ENCODE results near the gene CDH4.

Gene CDH4

DNA sequence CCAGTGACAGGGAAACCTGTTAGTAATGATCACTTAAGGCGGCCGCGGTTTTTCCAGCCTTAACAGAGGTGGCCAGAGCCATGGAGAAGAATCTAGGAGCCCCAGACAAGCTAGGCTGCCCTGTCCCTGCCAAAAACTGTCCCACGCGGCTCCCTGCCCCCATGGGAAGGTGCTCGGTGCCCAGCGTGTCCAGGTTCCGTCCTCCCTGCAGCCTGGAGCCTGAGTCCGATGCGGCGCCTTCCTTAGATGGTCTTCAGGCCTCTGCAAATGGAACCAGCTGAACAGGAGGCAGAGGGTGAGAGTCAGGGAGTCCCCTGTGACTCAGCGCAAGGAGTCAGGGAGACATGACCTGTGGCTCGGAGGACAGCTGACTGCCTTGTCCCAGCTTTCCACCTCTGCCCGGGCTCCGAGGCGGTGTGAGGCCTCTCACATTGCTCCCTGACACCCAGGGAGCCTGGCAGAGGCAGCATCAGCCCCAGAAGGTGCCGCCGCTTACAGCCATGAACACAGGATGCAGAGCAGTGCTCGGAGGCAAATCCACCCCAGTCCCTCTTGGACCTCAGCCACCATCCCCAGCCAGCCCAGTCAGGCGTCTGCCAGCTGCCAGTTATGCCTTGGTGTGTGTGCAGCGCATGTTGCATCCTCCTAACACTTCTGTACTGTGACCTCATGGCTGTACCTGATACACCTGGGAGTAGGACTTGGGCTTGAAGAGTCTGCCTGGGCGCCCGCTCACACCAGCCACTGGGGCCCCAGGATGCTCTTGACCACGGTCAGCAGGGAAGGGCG, 377.7 kb downstream of the CDH4 start:
- Histone ChIP-seq H4K91ac (ENCODE audit: low read depth, low read length, poor library complexity) (peak overlapping the region; percentile 22), H2AFZ (ENCODE audit: low read length) (no peak overlapping the region), H3K9me3 (replicated peaks in 1 of 2; ENCODE audit: control insufficient read depth in 2 of 2, insufficient read depth in 1 of 2, low read depth in 1 of 2, low read length in 2 of 2) (no peaks in the 10 kb centered on the region), H3K14ac (ENCODE audit: low read length) (peak overlapping the region; percentile 39), H3K18ac (ENCODE audit: low read length) (peak overlapping the region; percentile 91), H3K4me2 (ENCODE audit: insufficient read depth, low read length, poor library complexity, severe bottlenecking) (no peak overlapping the region), H3K27me3 (ENCODE audit: control insufficient read depth in 3 of 3, insufficient read depth in 3 of 3, low read depth in 1 of 3, low read length in 3 of 3) (no peaks in the 10 kb centered on the region), H3K27ac (replicated peaks; ENCODE audit: low read length) (no peak overlapping the region), H2BK15ac (ENCODE audit: low read length) (peak overlapping the region; percentile 74), H3K4ac (ENCODE audit: low read length) (no peak overlapping the region), H2BK12ac (ENCODE audit: low read length) (no peak overlapping the region), H2AK5ac (ENCODE audit: low read depth, low read length) (peak overlapping the region; percentile 73), H3K23ac (ENCODE audit: low read depth, low read length, poor library complexity) (peak overlapping the region; percentile 68), H3K9ac (ENCODE audit: low read depth, low read length, poor library complexity) (peak overlapping the region; percentile 61), H3K4me3 (ENCODE audit: low read length in 2 of 2) (no peak overlapping the region), H3K36me3 (replicated peaks in 1 of 2; ENCODE audit: control insufficient read depth in 2 of 2, insufficient read depth in 2 of 2, low read length in 2 of 2) (peaks cover 0 to 1% of the 10 kb centered on the region in 2 donors), H3K4me1 (ENCODE audit: control insufficient read depth in 2 of 2, insufficient read depth in 1 of 2, low read depth in 1 of 2, low read length in 2 of 2) (peaks cover 9 to 16% of the 10 kb centered on the region in 2 donors), H4K8ac (ENCODE audit: low read depth, low read length) (no peak overlapping the region), H2BK5ac (ENCODE audit: low read length) (peak overlapping the region; percentile 50), H2BK120ac (ENCODE audit: low read depth, low read length) (no peak overlapping the region), H3K79me1 (ENCODE audit: low read depth, low read length) (peaks cover 2% of the 10 kb centered on the region)
- no peak for DNase-seq (ENCODE audit: low spot score)
- WGBS, 2 donors (ENCODE audit: extremely low coverage in 2 of 2, insufficient read length in 2 of 2, insufficient replicate concordance in 1 of 2) = no CpG with 5 or more reads among the region's 25 CpGs

GRCh38 chr20:61630391-61630650, 378.3 kb downstream of the CDH4 start:
- Histone ChIP-seq H3K4me3 (ENCODE audit: low read length in 2 of 2) (no peak overlapping the region), H2AFZ (ENCODE audit: low read length) (no peak overlapping the region), H3K23ac (ENCODE audit: low read depth, low read length, poor library complexity) (no peak overlapping the region), H3K36me3 (replicated peaks in 1 of 2; ENCODE audit: control insufficient read depth in 2 of 2, insufficient read depth in 2 of 2, low read length in 2 of 2) (peaks cover 0 to 1% of the 10 kb centered on the region in 2 donors), H2BK120ac (ENCODE audit: low read depth, low read length) (no peak overlapping the region), H3K14ac (ENCODE audit: low read length) (no peak overlapping the region), H4K8ac (ENCODE audit: low read depth, low read length) (no peak overlapping the region), H4K91ac (ENCODE audit: low read depth, low read length, poor library complexity) (peak overlapping the region; percentile 22), H3K27ac (replicated peaks; ENCODE audit: low read length) (no peak overlapping the region), H3K27me3 (ENCODE audit: control insufficient read depth in 3 of 3, insufficient read depth in 3 of 3, low read depth in 1 of 3, low read length in 3 of 3) (no peaks in the 10 kb centered on the region), H3K4me1 (ENCODE audit: control insufficient read depth in 2 of 2, insufficient read depth in 1 of 2, low read depth in 1 of 2, low read length in 2 of 2) (peaks cover 9 to 16% of the 10 kb centered on the region in 2 donors), H3K18ac (ENCODE audit: low read length) (peak overlapping the region; percentile 72), H3K79me1 (ENCODE audit: low read depth, low read length) (peaks cover 2% of the 10 kb centered on the region), H3K4ac (ENCODE audit: low read length) (no peak overlapping the region), H2BK15ac (ENCODE audit: low read length) (peak overlapping the region; percentile 74), H2BK12ac (ENCODE audit: low read length) (peak overlapping the region; percentile 35), H3K9ac (ENCODE audit: low read depth, low read length, poor library complexity) (peak overlapping the region; percentile 61), H2BK5ac (ENCODE audit: low read length) (peak overlapping the region; percentile 50), H3K9me3 (replicated peaks in 1 of 2; ENCODE audit: control insufficient read depth in 2 of 2, insufficient read depth in 1 of 2, low read depth in 1 of 2, low read length in 2 of 2) (no peaks in the 10 kb centered on the region), H3K4me2 (ENCODE audit: insufficient read depth, low read length, poor library complexity, severe bottlenecking) (no peak overlapping the region), H2AK5ac (ENCODE audit: low read depth, low read length) (peak overlapping the region; percentile 73)
- WGBS, 2 donors (ENCODE audit: extremely low coverage in 2 of 2, insufficient read length in 2 of 2, insufficient replicate concordance in 1 of 2) = no CpG with 5 or more reads among the region's 5 CpGs
- no peak for DNase-seq (ENCODE audit: low spot score)

GRCh38 chr20:61630816-61631215, 378.8 kb downstream of the CDH4 start:
- H2BK12ac ChIP-seq (ENCODE audit: low read length) = no peak overlapping the region
- no peak for DNase-seq (ENCODE audit: low spot score)
- no peak overlapping the region for H2BK120ac ChIP-seq (ENCODE audit: low read depth, low read length)
- no peak overlapping the region for H3K4me2 ChIP-seq (ENCODE audit: insufficient read depth, low read length, poor library complexity, severe bottlenecking)
- H3K14ac ChIP-seq (ENCODE audit: low read length) = peak overlapping the region; percentile 78
- no peaks in the 10 kb centered on the region for H3K27me3 ChIP-seq (ENCODE audit: control insufficient read depth in 3 of 3, insufficient read depth in 3 of 3, low read depth in 1 of 3, low read length in 3 of 3)
- no peak overlapping the region for H2BK15ac ChIP-seq (ENCODE audit: low read length)
- no peaks in the 10 kb centered on the region for H3K9me3 ChIP-seq (replicated peaks in 1 of 2; ENCODE audit: control insufficient read depth in 2 of 2, insufficient read depth in 1 of 2, low read depth in 1 of 2, low read length in 2 of 2)
- peaks cover 2% of the 10 kb centered on the region for H3K79me1 ChIP-seq (ENCODE audit: low read depth, low read length)
- no peak overlapping the region for H3K9ac ChIP-seq (ENCODE audit: low read depth, low read length, poor library complexity)
- H4K91ac ChIP-seq (ENCODE audit: low read depth, low read length, poor library complexity) = no peak overlapping the region
- no peak overlapping the region for H3K4ac ChIP-seq (ENCODE audit: low read length)
- H4K8ac ChIP-seq (ENCODE audit: low read depth, low read length) = no peak overlapping the region
- no peak overlapping the region for H2BK5ac ChIP-seq (ENCODE audit: low read length)
- no peak overlapping the region for H3K23ac ChIP-seq (ENCODE audit: low read depth, low read length, poor library complexity)
- no peak overlapping the region for H2AK5ac ChIP-seq (ENCODE audit: low read depth, low read length)
- H2AFZ ChIP-seq (ENCODE audit: low read length) = no peak overlapping the region
- no CpG with 5 or more reads among the region's 10 CpGs for WGBS, 2 donors (ENCODE audit: extremely low coverage in 2 of 2, insufficient read length in 2 of 2, insufficient replicate concordance in 1 of 2)
- H3K4me3 ChIP-seq (ENCODE audit: low read length in 2 of 2) = no peak overlapping the region
- H3K27ac ChIP-seq (replicated peaks; ENCODE audit: low read length) = no peak overlapping the region
- peaks cover 0 to under 1% of the 10 kb centered on the region in 2 donors for H3K36me3 ChIP-seq (replicated peaks in 1 of 2; ENCODE audit: control insufficient read depth in 2 of 2, insufficient read depth in 2 of 2, low read length in 2 of 2)
- H3K18ac ChIP-seq (ENCODE audit: low read length) = no peak overlapping the region
- H3K4me1 ChIP-seq (ENCODE audit: control insufficient read depth in 2 of 2, insufficient read depth in 1 of 2, low read depth in 1 of 2, low read length in 2 of 2) = peaks cover 11 to 19% of the 10 kb centered on the region in 2 donors

- peak overlapping the region; percentile 20 for H2AK5ac ChIP-seq (ENCODE audit: low read depth, low read length)
- H3K14ac ChIP-seq (ENCODE audit: low read length) = no peak overlapping the region
- H2BK120ac ChIP-seq (ENCODE audit: low read depth, low read length) = no peak overlapping the region
- no peak for DNase-seq (ENCODE audit: low spot score)
- peak overlapping the region; percentile 23 for H3K18ac ChIP-seq (ENCODE audit: low read length)
- H4K8ac ChIP-seq (ENCODE audit: low read depth, low read length) = no peak overlapping the region
- H4K91ac ChIP-seq (ENCODE audit: low read depth, low read length, poor library complexity) = no peak overlapping the region
- no peaks in the 10 kb centered on the region for H3K27me3 ChIP-seq (ENCODE audit: control insufficient read depth in 3 of 3, insufficient read depth in 3 of 3, low read depth in 1 of 3, low read length in 3 of 3)
- peaks cover 17 to 27% of the 10 kb centered on the region in 2 donors for H3K4me1 ChIP-seq (ENCODE audit: control insufficient read depth in 2 of 2, insufficient read depth in 1 of 2, low read depth in 1 of 2, low read length in 2 of 2)
- H3K9me3 ChIP-seq (replicated peaks in 1 of 2; ENCODE audit: control insufficient read depth in 2 of 2, insufficient read depth in 1 of 2, low read depth in 1 of 2, low read length in 2 of 2) = no peaks in the 10 kb centered on the region
- peak overlapping the region in 1 of 2 donors; percentile 23 for H3K4me3 ChIP-seq (ENCODE audit: low read length in 2 of 2)
- H3K9ac ChIP-seq (ENCODE audit: low read depth, low read length, poor library complexity) = no peak overlapping the region
- H2AFZ ChIP-seq (ENCODE audit: low read length) = no peak overlapping the region
- H3K4ac ChIP-seq (ENCODE audit: low read length) = no peak overlapping the region
- H2BK15ac ChIP-seq (ENCODE audit: low read length) = peak overlapping the region; percentile 43
- no CpG with 5 or more reads among the region's 17 CpGs for WGBS, 2 donors (ENCODE audit: extremely low coverage in 2 of 2, insufficient read length in 2 of 2, insufficient replicate concordance in 1 of 2)
- no peak overlapping the region for H3K4me2 ChIP-seq (ENCODE audit: insufficient read depth, low read length, poor library complexity, severe bottlenecking)
- peaks cover 2% of the 10 kb centered on the region for H3K79me1 ChIP-seq (ENCODE audit: low read depth, low read length)
- H3K27ac ChIP-seq (replicated peaks; ENCODE audit: low read length) = no peak overlapping the region
- H2BK5ac ChIP-seq (ENCODE audit: low read length) = no peak overlapping the region
- no peak overlapping the region for H3K23ac ChIP-seq (ENCODE audit: low read depth, low read length, poor library complexity)
- H3K36me3 ChIP-seq (replicated peaks in 1 of 2; ENCODE audit: control insufficient read depth in 2 of 2, insufficient read depth in 2 of 2, low read length in 2 of 2) = no peaks in the 10 kb centered on the region
- H2BK12ac ChIP-seq (ENCODE audit: low read length) = no peak overlapping the region
These were observed 379.7 kb downstream of the CDH4 start for GRCh38 chr20:61631751-61632150.
